ENCODE data around the gene IL6R.
A peak's percentile ranks its signal among the peaks of the same experiment; 100 is the strongest.
"Not testable (repeated sequence)": the region's sequence is repeated elsewhere in the genome, so short reads cannot be mapped to it uniquely, and the experiment has no call there.

Gene IL6R

DNA sequence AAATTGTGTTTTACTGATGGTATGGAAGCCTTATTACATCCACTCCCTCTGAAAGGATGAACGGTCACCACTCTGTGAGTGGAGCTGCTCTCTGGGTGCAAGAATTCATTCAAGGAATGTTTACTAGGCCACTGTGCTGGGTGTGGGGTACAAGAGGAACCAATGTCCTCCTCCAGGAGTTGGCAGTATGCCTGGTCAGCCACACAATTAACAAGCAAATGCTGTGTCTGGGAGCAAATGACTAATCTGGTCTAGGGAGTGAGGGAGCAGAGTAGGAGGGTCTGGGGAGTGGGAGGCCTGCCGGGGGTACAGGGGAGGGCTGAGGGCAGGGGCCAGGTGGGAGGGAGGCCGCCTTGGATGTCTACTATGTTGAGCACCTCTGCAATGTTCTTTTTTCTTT is 69.7 kb downstream of the IL6R start:
- H3K4me3 Mint-ChIP-seq: no peak overlapping the region
- peaks cover 19% of the 10 kb centered on the region for H3K4me1 Mint-ChIP-seq
- H3K27ac Mint-ChIP-seq: no peak overlapping the region
- H3K9me3 Mint-ChIP-seq: no peaks in the 10 kb centered on the region
- no peaks in the 10 kb centered on the region for H3K27me3 Mint-ChIP-seq
- H3K36me3 Mint-ChIP-seq: no peaks in the 10 kb centered on the region

DNA sequence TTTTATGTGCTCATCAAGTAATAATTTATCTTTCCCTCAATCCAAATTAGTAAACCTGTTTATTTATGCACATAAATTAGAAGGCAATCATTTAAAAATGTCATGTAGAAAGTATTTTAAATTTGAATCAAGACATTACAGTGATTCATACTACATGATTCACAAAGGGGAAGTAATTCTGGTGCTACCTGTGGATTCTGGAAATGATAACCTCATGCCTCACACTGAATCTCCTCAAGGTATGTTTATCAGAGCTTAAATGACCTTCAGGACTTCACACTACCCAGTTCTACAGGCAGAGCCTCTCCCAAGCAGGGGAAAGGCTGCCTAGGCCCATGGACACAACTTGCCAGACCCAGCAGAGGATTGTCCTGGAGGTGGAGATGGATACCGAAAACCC is 71.6 kb downstream of the IL6R start:
- Mint-ChIP-seq H3K27me3 (no peaks in the 10 kb centered on the region), H3K4me3 (no peak overlapping the region), H3K4me1 (peaks cover 19% of the 10 kb centered on the region), H3K36me3 (no peaks in the 10 kb centered on the region), H3K9me3 (no peaks in the 10 kb centered on the region), H3K27ac (no peak overlapping the region)

DNA sequence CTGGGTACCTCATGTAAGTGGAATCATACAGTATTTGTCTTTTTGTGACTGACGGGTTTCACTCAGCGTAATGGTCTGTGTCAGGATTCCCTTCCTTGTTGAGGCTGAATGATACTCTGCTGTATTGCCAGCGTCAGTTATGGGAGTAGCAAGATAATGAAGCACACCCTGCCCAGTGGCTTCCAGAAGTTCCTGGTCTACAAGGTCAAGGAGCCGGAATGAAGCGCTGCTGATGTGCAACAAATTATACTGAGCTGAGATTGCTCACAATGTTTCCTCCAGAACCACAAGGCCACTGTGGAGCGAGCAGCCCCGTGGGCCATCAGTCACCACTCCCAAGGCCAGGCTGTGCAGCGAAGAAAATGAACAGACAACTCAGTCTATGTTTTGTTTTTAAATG is 72.9 kb downstream of the IL6R start:
- Mint-ChIP-seq H3K9me3 (no peaks in the 10 kb centered on the region), H3K27me3 (no peaks in the 10 kb centered on the region), H3K36me3 (no peaks in the 10 kb centered on the region), H3K27ac (peak overlapping the region; percentile 23), H3K4me1 (peaks cover 19% of the 10 kb centered on the region), H3K4me3 (no peak overlapping the region)

DNA sequence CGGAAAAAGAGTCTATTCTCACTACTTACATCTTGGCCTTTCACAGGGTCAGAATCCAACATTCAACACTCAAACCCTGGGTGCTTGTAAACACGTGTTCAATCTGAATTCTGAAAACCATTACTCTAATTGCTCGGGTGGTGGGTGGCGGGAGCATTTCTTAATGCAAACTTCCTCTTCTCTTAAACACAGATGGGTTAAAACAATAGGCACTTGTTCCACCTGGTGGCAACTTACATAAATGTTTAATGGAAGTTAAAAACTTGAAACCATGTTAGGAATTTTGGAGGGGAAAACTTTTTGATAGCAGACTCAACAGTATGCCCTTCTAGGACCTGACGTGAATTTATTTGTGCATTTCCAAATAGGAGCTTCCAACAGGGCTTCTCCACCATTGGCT is 73.5 kb downstream of the IL6R start:
- Mint-ChIP-seq H3K4me3 (peak overlapping the region; percentile 24), H3K4me1 (peaks cover 19% of the 10 kb centered on the region), H3K36me3 (no peaks in the 10 kb centered on the region), H3K27ac (peak overlapping the region; percentile 87), H3K9me3 (no peaks in the 10 kb centered on the region), H3K27me3 (peaks cover 2% of the 10 kb centered on the region)

GRCh38 chr1:154479764-154480421 is 74.8 kb downstream of the IL6R start:
- Mint-ChIP-seq H3K4me3 (no peak overlapping the region), H3K27ac (no peak overlapping the region), H3K36me3 (no peaks in the 10 kb centered on the region), H3K4me1 (peaks cover 19% of the 10 kb centered on the region), H3K9me3 (no peaks in the 10 kb centered on the region), H3K27me3 (peaks cover 2% of the 10 kb centered on the region)

GRCh38 chr1:154481053-154481452 is 75.9 kb downstream of the IL6R start:
- no peak overlapping the region for H3K4me3 Mint-ChIP-seq
- H3K9me3 Mint-ChIP-seq: no peaks in the 10 kb centered on the region
- peaks cover 19% of the 10 kb centered on the region for H3K4me1 Mint-ChIP-seq
- no peaks in the 10 kb centered on the region for H3K36me3 Mint-ChIP-seq
- H3K27ac Mint-ChIP-seq: no peak overlapping the region
- peaks cover 2% of the 10 kb centered on the region for H3K27me3 Mint-ChIP-seq

DNA sequence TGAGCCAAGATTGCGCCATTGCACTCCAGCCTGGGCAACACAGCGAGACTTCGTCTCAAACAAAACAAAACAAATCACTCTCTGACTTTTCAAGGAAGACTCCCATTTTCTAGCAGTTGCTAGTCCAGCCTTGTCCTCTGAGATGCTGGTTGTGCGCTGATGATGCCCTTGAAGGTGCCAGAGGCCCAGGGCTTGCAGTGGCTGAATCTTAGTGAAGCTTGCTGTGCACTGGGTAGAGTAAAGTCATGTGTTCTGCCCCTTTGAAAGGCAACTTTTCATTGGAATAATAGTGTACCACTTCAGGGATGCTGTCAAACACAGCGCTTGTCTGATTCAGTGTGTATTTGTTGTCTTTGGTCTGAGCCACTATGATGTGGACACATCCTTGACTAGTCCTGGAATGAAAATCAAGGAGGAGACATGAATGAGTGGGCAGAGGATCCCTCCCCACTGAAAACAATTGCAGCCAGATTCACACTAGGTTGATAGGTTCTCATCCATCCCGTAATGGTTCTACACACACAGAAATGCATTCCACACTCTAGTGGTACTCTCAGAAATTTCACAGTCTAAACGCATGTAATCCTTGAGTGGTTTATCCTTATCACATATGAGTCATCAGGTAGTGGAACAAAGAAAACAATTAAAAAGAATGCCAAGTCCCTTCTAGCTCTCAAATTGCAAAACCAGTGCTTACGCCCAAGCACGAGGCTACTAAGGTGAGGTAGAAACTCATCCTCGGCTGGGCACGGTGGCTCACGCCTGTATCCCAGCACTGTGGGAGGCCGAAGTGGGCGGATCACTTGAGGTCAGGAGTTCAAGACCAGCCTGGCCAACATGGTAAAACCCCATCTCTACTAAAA is 79.0 kb downstream of the IL6R start:
- peaks cover 2% of the 10 kb centered on the region for H3K27me3 Mint-ChIP-seq
- no peaks in the 10 kb centered on the region for H3K9me3 Mint-ChIP-seq
- no peaks in the 10 kb centered on the region for H3K36me3 Mint-ChIP-seq
- no peak overlapping the region for H3K27ac Mint-ChIP-seq
- no peaks in the 10 kb centered on the region for H3K4me1 Mint-ChIP-seq
- H3K4me3 Mint-ChIP-seq: no peak overlapping the region

- Mint-ChIP-seq H3K27ac (no peak overlapping the region), H3K27me3 (peaks cover 2% of the 10 kb centered on the region), H3K36me3 (no peaks in the 10 kb centered on the region), H3K4me1 (no peaks in the 10 kb centered on the region), H3K4me3 (no peak overlapping the region), H3K9me3 (no peaks in the 10 kb centered on the region)
These were observed 80.0 kb downstream of the IL6R start for GRCh38 chr1:154485106-154485505.

GRCh38 chr1:154485910-154486496 is 80.9 kb downstream of the IL6R start:
- H3K27ac Mint-ChIP-seq: no peak overlapping the region

GRCh38 chr1:154486756-154487155 is 81.6 kb downstream of the IL6R start:
- not testable (repeated sequence) for H3K4me1 Mint-ChIP-seq, H3K36me3 Mint-ChIP-seq, H3K27ac Mint-ChIP-seq, H3K27me3 Mint-ChIP-seq, H3K9me3 Mint-ChIP-seq, H3K4me3 Mint-ChIP-seq

More at GRCh38 chr1:154485910-154486496, 80.9 kb downstream of the IL6R start:
- Mint-ChIP-seq H3K4me1 (no peaks in the 10 kb centered on the region), H3K4me3 (no peak overlapping the region), H3K27me3 (peaks cover 2% of the 10 kb centered on the region), H3K36me3 (no peaks in the 10 kb centered on the region), H3K9me3 (no peaks in the 10 kb centered on the region)

DNA sequence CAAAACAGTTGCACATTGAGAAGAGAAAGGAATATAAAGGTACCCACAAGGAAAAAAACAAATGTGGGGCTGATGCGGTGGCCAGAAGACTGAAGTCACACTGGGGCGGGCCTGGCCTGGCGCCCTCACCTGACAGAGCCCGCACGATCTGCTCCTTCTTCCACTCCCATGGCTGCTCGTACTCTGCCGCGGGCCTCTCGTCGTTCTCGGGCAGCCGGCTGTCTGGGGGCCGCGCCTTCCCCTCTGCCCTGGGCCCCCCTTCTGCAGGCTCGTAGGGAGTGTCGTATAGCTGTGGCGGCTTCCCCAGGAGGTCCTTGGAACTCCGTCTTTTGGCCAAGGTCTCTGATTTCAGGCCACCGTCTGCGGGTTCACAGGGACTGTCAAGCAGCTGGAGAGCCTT is 83.8 kb downstream of the IL6R start:
- Mint-ChIP-seq H3K4me1 (peaks cover 24% of the 10 kb centered on the region), H3K27me3 (no peaks in the 10 kb centered on the region), H3K36me3 (no peaks in the 10 kb centered on the region), H3K9me3 (no peaks in the 10 kb centered on the region), H3K27ac (no peak overlapping the region), H3K4me3 (no peak overlapping the region)

GRCh38 chr1:154489695-154490274 is 84.6 kb downstream of the IL6R start:
- H3K27me3 Mint-ChIP-seq: no peaks in the 10 kb centered on the region
- H3K36me3 Mint-ChIP-seq: no peaks in the 10 kb centered on the region
- H3K9me3 Mint-ChIP-seq: no peaks in the 10 kb centered on the region
- no peak overlapping the region for H3K4me3 Mint-ChIP-seq
- peaks cover 26% of the 10 kb centered on the region for H3K4me1 Mint-ChIP-seq
- no peak overlapping the region for H3K27ac Mint-ChIP-seq

GRCh38 chr1:154490317-154490716 is 85.2 kb downstream of the IL6R start:
- H3K9me3 Mint-ChIP-seq: no peaks in the 10 kb centered on the region

GRCh38 chr1:154492115-154492514 is 87.0 kb downstream of the IL6R start:
- H3K27me3 Mint-ChIP-seq: no peaks in the 10 kb centered on the region
- no peak overlapping the region for H3K4me3 Mint-ChIP-seq
- no peaks in the 10 kb centered on the region for H3K9me3 Mint-ChIP-seq
- H3K4me1 Mint-ChIP-seq: peaks cover 44% of the 10 kb centered on the region
- H3K27ac Mint-ChIP-seq: no peak overlapping the region
- no peaks in the 10 kb centered on the region for H3K36me3 Mint-ChIP-seq

More at GRCh38 chr1:154490317-154490716, 85.2 kb downstream of the IL6R start:
- Mint-ChIP-seq H3K27me3 (no peaks in the 10 kb centered on the region), H3K4me1 (peaks cover 27% of the 10 kb centered on the region), H3K27ac (no peak overlapping the region), H3K4me3 (no peak overlapping the region), H3K36me3 (no peaks in the 10 kb centered on the region)

- H3K36me3 Mint-ChIP-seq: no peaks in the 10 kb centered on the region
- H3K27me3 Mint-ChIP-seq: no peaks in the 10 kb centered on the region
- H3K4me1 Mint-ChIP-seq: peaks cover 46% of the 10 kb centered on the region
- peak overlapping the region; percentile 67 for H3K4me3 Mint-ChIP-seq
- H3K27ac Mint-ChIP-seq: no peak overlapping the region
- H3K9me3 Mint-ChIP-seq: no peaks in the 10 kb centered on the region
These were observed 88.1 kb downstream of the IL6R start for GRCh38 chr1:154493276-154493675.

Measured in activated naive CD4-positive, alpha-beta T cell treated with anti-CD3 and anti-CD28 coated beads, Interleukin-2, amount 50 U/mL, for 24 hours (primary cell).